ENCODE measurements around the gene AP3D1. TPM values are rescaled to one million over a fixed set of nuclear protein-coding genes. Genes with fewer than 3 reads are reported as not detected.
"Not testable (repeated sequence)": the region's sequence is repeated elsewhere in the genome, so short reads cannot be mapped to it uniquely, and the experiment has no call there.

Gene AP3D1
- total RNA-seq, 1 donor from 2014 or later: 109 TPM

GRCh38 chr19:2096034-2096479 is 55.3 kb downstream of the AP3D1 start, which contains the start of gene MOB3A:
Gene MOB3A, minus strand, starts transcription at chr19:2096326. Its CDS starts 17,766 bp downstream, at chr19:2078560.
- Mint-ChIP-seq H3K27ac (peak within 1 kb of the TSS; percentile 95), H3K36me3 (ENCODE audit: low read depth) (peaks cover 49% of the 10 kb centered on the region), H3K4me3 (peak within 1 kb of the TSS; percentile 93), H3K9me3 (no peaks in the 10 kb centered on the region), H3K27me3 (no peaks in the 10 kb centered on the region), H3K4me1 (peaks cover 43% of the 10 kb centered on the region)
- TF ChIP-seq CTCF (IDR thresholded peaks at IDR 0.05): no peak
- peak; percentile 36 for ATAC-seq (ENCODE audit: low read depth)
- DNase-seq: no peak
- ChIA-PET CTCF (interaction anchor here (0.8 to 2.8 kb wide), 6 partner anchors 8 to 166 kb away, joined by 3 to 12 read pairs (median 4); no protein-coding TSS in a partner anchor), POLR2A (interaction anchor here (0.5 to 36.0 kb wide), 8 partner anchors 37 to 526 kb away, joined by 3 to 2723 read pairs (median 6); partner anchors contain the start of genes BTBD2 and MKNK2)
- intact Hi-C loops (cut with micrococcal nuclease): loop anchor here (1.0 to 10.0 kb wide), 12 partner anchors 9 to 331 kb away; partner anchors contain the start of genes ADAT3, AP3D1, MKNK2 and SCAMP4

- ChIA-PET POLR2A (interaction anchor here (0.6 to 36.0 kb wide), 16 partner anchors 33 to 612 kb away, joined by 3 to 2723 read pairs (median 5); partner anchors contain the start of genes LSM7 and MKNK2), CTCF (interaction anchor here (1.1 to 1.3 kb wide), 3 partner anchors 23 to 266 kb away, joined by 3 to 4 read pairs (median 4); no protein-coding TSS in a partner anchor)
- not testable (repeated sequence) for DNase-seq; H3K27me3 Mint-ChIP-seq; ATAC-seq (ENCODE audit: low read depth); H3K9me3 Mint-ChIP-seq
- Mint-ChIP-seq H3K27ac (peak overlapping the region; percentile 95), H3K4me3 (peak overlapping the region; percentile 93), H3K4me1 (peaks cover 75% of the 10 kb centered on the region), H3K36me3 (ENCODE audit: low read depth) (peaks cover 48% of the 10 kb centered on the region)
- intact Hi-C loops (cut with micrococcal nuclease): loop anchor here (10.0 kb wide), 1 partner anchor 223 kb away; no protein-coding TSS in a partner anchor
Measured at GRCh38 chr19:2091926-2092525, 59.3 kb downstream of the AP3D1 start.

GRCh38 chr19:2089727-2090053 is 61.7 kb downstream of the AP3D1 start:
- peak overlapping the region; percentile 73 for H3K4me3 Mint-ChIP-seq
- ATAC-seq (ENCODE audit: low read depth) (peak; percentile 7), DNase-seq (no peak)
- H3K4me1 Mint-ChIP-seq: peaks cover 91% of the 10 kb centered on the region
- ChIA-PET CTCF (interaction anchor here (0.6 to 4.2 kb wide), 4 partner anchors 20 to 532 kb away, joined by 3 to 25 read pairs (median 9); no protein-coding TSS in a partner anchor), POLR2A (interaction anchor here (0.7 to 36.0 kb wide), 14 partner anchors 31 to 696 kb away, joined by 3 to 2723 read pairs (median 4); partner anchors contain the start of genes AP3D1, BTBD2, MKNK2 and THOP1)
- no peaks in the 10 kb centered on the region for H3K27me3 Mint-ChIP-seq
- H3K9me3 Mint-ChIP-seq: no peaks in the 10 kb centered on the region
- peak overlapping the region; percentile 99 for H3K27ac Mint-ChIP-seq
- no peak for TF ChIP-seq CTCF (IDR thresholded peaks at IDR 0.05)
- intact Hi-C loops (cut with micrococcal nuclease): loop anchor here (1.0 to 10.0 kb wide), 9 partner anchors 28 to 1095 kb away; partner anchors contain the start of genes KLF16 and NCLN
- H3K36me3 Mint-ChIP-seq (ENCODE audit: low read depth): peaks cover 43% of the 10 kb centered on the region

GRCh38 chr19:2089001-2089711 is 62.2 kb downstream of the AP3D1 start:
- H3K36me3 Mint-ChIP-seq (ENCODE audit: low read depth): peaks cover 42% of the 10 kb centered on the region
- H3K4me1 Mint-ChIP-seq: peaks cover 86% of the 10 kb centered on the region
- ATAC-seq (ENCODE audit: low read depth) (peak; percentile 22), DNase-seq (peak; percentile 75)
- peak overlapping the region; percentile 73 for H3K4me3 Mint-ChIP-seq
- CTCF ChIA-PET: interaction anchor here (0.6 to 4.2 kb wide), 4 partner anchors 19 to 533 kb away, joined by 3 to 25 read pairs (median 9); no protein-coding TSS in a partner anchor
- intact Hi-C loops (cut with micrococcal nuclease): loop anchor here (5.0 to 10.0 kb wide), 4 partner anchors 78 to 1096 kb away; partner anchors contain the start of genes KLF16 and NCLN
- H3K27ac Mint-ChIP-seq: peak overlapping the region; percentile 99
- POLR2A ChIA-PET: interaction anchor here (0.6 to 36.0 kb wide), 9 partner anchors 30 to 538 kb away, joined by 3 to 2723 read pairs (median 4); partner anchors contain the start of genes AP3D1, BTBD2 and MKNK2
- TF ChIP-seq CTCF (IDR thresholded peaks at IDR 0.05): no peak
- H3K9me3 Mint-ChIP-seq: no peaks in the 10 kb centered on the region
- H3K27me3 Mint-ChIP-seq: no peaks in the 10 kb centered on the region

GRCh38 chr19:2087621-2088100 is 63.7 kb downstream of the AP3D1 start:
- no peak for TF ChIP-seq CTCF (IDR thresholded peaks at IDR 0.05)
- peak; percentile 15 for ATAC-seq (ENCODE audit: low read depth)
- ChIA-PET CTCF (interaction anchor here (1.0 to 4.2 kb wide), 9 partner anchors 8 to 212 kb away, joined by 3 to 25 read pairs (median 4); partner anchors contain the start of gene MOB3A), POLR2A (interaction anchor here (0.6 to 59.1 kb wide), 21 partner anchors 5 to 1724 kb away, joined by 3 to 2723 read pairs (median 4); partner anchors contain the start of genes AP3D1, GADD45B, IZUMO4 and MKNK2)
- H3K27ac Mint-ChIP-seq: peak overlapping the region; percentile 99
- H3K9me3 Mint-ChIP-seq: no peaks in the 10 kb centered on the region
- DNase-seq: peak; percentile 73
- peaks cover 44% of the 10 kb centered on the region for H3K36me3 Mint-ChIP-seq (ENCODE audit: low read depth)
- H3K4me1 Mint-ChIP-seq: peaks cover 87% of the 10 kb centered on the region
- H3K4me3 Mint-ChIP-seq: peak overlapping the region; percentile 72
- intact Hi-C loops (cut with micrococcal nuclease): loop anchor here (1.0 to 10.0 kb wide), 5 partner anchors 9 to 1097 kb away; partner anchors contain the start of genes IZUMO4, KLF16, MOB3A and NCLN
- H3K27me3 Mint-ChIP-seq: no peaks in the 10 kb centered on the region

- Mint-ChIP-seq H3K4me1 (peaks cover 87% of the 10 kb centered on the region), H3K36me3 (ENCODE audit: low read depth) (peaks cover 45% of the 10 kb centered on the region), H3K27ac (peak overlapping the region; percentile 99), H3K4me3 (peak overlapping the region; percentile 72)
- intact Hi-C loops (cut with micrococcal nuclease): loop anchor here (1.0 to 10.0 kb wide), 5 partner anchors 9 to 1098 kb away; partner anchors contain the start of genes IZUMO4, KLF16, MOB3A and NCLN
- H3K27me3 Mint-ChIP-seq, H3K9me3 Mint-ChIP-seq: not testable (repeated sequence)
- peak; percentile 54 for DNase-seq
- ATAC-seq (ENCODE audit: low read depth): peak; percentile 0
- CTCF ChIA-PET: interaction anchor here (0.6 to 4.2 kb wide), 10 partner anchors 8 to 211 kb away, joined by 3 to 25 read pairs (median 4); partner anchors contain the start of gene MOB3A
- POLR2A ChIA-PET: interaction anchor here (0.6 to 59.1 kb wide), 21 partner anchors 5 to 1725 kb away, joined by 3 to 2723 read pairs (median 4); partner anchors contain the start of genes AP3D1, GADD45B, IZUMO4 and MKNK2
Measured at GRCh38 chr19:2086695-2087620, 64.4 kb downstream of the AP3D1 start.
